ENCODE data around the gene ZNF525. TPM values are rescaled to one million over a fixed set of nuclear protein-coding genes. Genes with fewer than 3 reads are reported as not detected.
A peak's percentile ranks its signal among the peaks of the same experiment; 100 is the strongest.

Gene ZNF525
- total and polyA plus RNA-seq, 9 of the 15 experiments (the other 6 are each of a cell fraction or from before 2014, with no cell fraction given): 1.5 to 12.0 (median 6.7) TPM

- TF ChIP-seq BRD9 (IDR thresholded peaks at IDR 0.05; ENCODE audit: low read depth, partially characterized antibody) (no peak), XRCC4 (IDR thresholded peaks at IDR 0.05; ENCODE audit: extremely low read depth, insufficient read depth, insufficient read length) (no peak), ZBTB2 (IDR thresholded peaks at IDR 0.05) (peak; percentile 88), EZH2 (IDR thresholded peaks at IDR 0.05; ENCODE audit: borderline replicate concordance, low read depth, low read length) (no peak), FOXM1 (IDR thresholded peaks at IDR 0.05; ENCODE audit: low read depth) (no peak), FOXM1 (CRISPR knock-in tag; IDR thresholded peaks at IDR 0.05; ENCODE audit: low read depth) (no peak), GTF2E2 (tag; IDR thresholded peaks at IDR 0.05) (no peak), SLC30A9 (CRISPR knock-in tag; IDR thresholded peaks at IDR 0.05) (no peak), ZFP36 (IDR thresholded peaks at IDR 0.05; ENCODE audit: low read depth, low read length, partially characterized antibody) (no peak), POLR2G (IDR thresholded peaks at IDR 0.05; ENCODE audit: low read depth, low read length) (peak; percentile 79), TFE3 (CRISPR knock-in tag; IDR thresholded peaks at IDR 0.05) (no peak), ZNF12 (CRISPR knock-in tag; IDR thresholded peaks at IDR 0.05) (no peak), ILF3 (IDR thresholded peaks at IDR 0.05; ENCODE audit: borderline replicate concordance) (no peak), PCBP1 (IDR thresholded peaks at IDR 0.05; ENCODE audit: low read depth, low read length, poor library complexity, severe bottlenecking) (no peak), CTCFL (IDR thresholded peaks at IDR 0.05; ENCODE audit: borderline replicate concordance, insufficient read depth, low read depth, low read length, poor library complexity, severe bottlenecking) (peak; percentile 86), ZNF165 (CRISPR knock-in tag; IDR thresholded peaks at IDR 0.05; ENCODE audit: borderline replicate concordance) (no peak), TAF15 (IDR thresholded peaks at IDR 0.05; ENCODE audit: low read depth, low read length) (no peak), CLOCK (CRISPR knock-in tag; IDR thresholded peaks at IDR 0.05; ENCODE audit: borderline replicate concordance) (no peak), RBM25 (IDR thresholded peaks at IDR 0.05; ENCODE audit: low read depth, low read length, severe bottlenecking) (no peak), ATF7 (IDR thresholded peaks at IDR 0.05) (peak; percentile 88)
These were observed 29.7 kb downstream of the ZNF525 start, which contains the start of gene ZNF765 (continued) for GRCh38 chr19:53394974-53395839.

Measured in K562 (cell line).